ENCODE measurements around the gene LGALS9. TPM values are rescaled to one million over a fixed set of nuclear protein-coding genes. Genes with fewer than 3 reads are reported as not detected.
"Not testable (repeated sequence)": the region's sequence is repeated elsewhere in the genome, so short reads cannot be mapped to it uniquely, and the experiment has no call there.

LGALS9 gene
- total and polyA plus RNA-seq, 7 donors: 4.3 to 11.7 (median 10.3) TPM

- H3K36me3 ChIP-seq (ENCODE audit: insufficient read depth in 1 of 2, low read depth in 1 of 2): no peaks in the 10 kb centered on the region
- peak; percentile 92 for TF ChIP-seq CTCF (IDR thresholded peaks at IDR 0.05)
- no peaks in the 10 kb centered on the region for H3K4me1 ChIP-seq
- intact Hi-C loops (cut with DNase I): loop anchor here (1.0 to 10.0 kb wide), 6 partner anchors 48 to 417 kb away; no protein-coding TSS in a partner anchor
- no peaks in the 10 kb centered on the region for H3K9me3 ChIP-seq
- 46% methylated on average over 16 of the region's 16 CpGs for WGBS, 3 donors
- peak; percentile 57 to 79 (median 72) for ATAC-seq
- H3K27ac ChIP-seq: no peak overlapping the region
- H3K4me3 ChIP-seq: no peak overlapping the region
- DNase-seq: peak; percentile 69 to 79
- H3K27me3 ChIP-seq (ENCODE audit: insufficient read depth in 3 of 3, low read length in 2 of 3): no peaks in the 10 kb centered on the region
Observed at GRCh38 chr17:27651411-27652345, 20.7 kb downstream of the LGALS9 start.

- intact Hi-C loops (cut with DNase I): loop anchor here (5.0 to 10.0 kb wide), 3 partner anchors 231 to 419 kb away; no protein-coding TSS in a partner anchor
- ATAC-seq; H3K27ac ChIP-seq; H3K9me3 ChIP-seq; H3K4me3 ChIP-seq; H3K4me1 ChIP-seq; DNase-seq; H3K36me3 ChIP-seq (ENCODE audit: insufficient read depth in 1 of 2, low read depth in 1 of 2); H3K27me3 ChIP-seq (ENCODE audit: insufficient read depth in 3 of 3, low read length in 2 of 3): not testable (repeated sequence)
- 71 to 85% (median 80%) methylated on average over 8 to 9 of the region's 9 CpGs for WGBS, 3 donors
Observed at GRCh38 chr17:27653449-27653971, 22.5 kb downstream of the LGALS9 start.

GRCh38 chr17:27654136-27654535, 23.1 kb downstream of the LGALS9 start:
- no peak for DNase-seq
- Histone ChIP-seq H3K4me3 (no peak overlapping the region), H3K27me3 (ENCODE audit: insufficient read depth in 3 of 3, low read length in 2 of 3) (no peaks in the 10 kb centered on the region), H3K27ac (no peak overlapping the region), H3K4me1 (no peaks in the 10 kb centered on the region), H3K9me3 (no peaks in the 10 kb centered on the region), H3K36me3 (ENCODE audit: insufficient read depth in 1 of 2, low read depth in 1 of 2) (no peaks in the 10 kb centered on the region)
- intact Hi-C loops (cut with DNase I): loop anchor here (2.0 to 10.0 kb wide), 4 partner anchors 103 to 419 kb away; no protein-coding TSS in a partner anchor
- ATAC-seq: no peak
- no peak for TF ChIP-seq CTCF (IDR thresholded peaks at IDR 0.05)
- 88 to 92% (median 91%) methylated on average over 15 of the region's 15 CpGs for WGBS, 3 donors

GRCh38 chr17:27654654-27655524, 23.9 kb downstream of the LGALS9 start:
- ATAC-seq (peak; percentile 42 to 67 (median 63)), DNase-seq (peak; percentile 69 to 81)
- Histone ChIP-seq H3K36me3 (ENCODE audit: insufficient read depth in 1 of 2, low read depth in 1 of 2) (no peaks in the 10 kb centered on the region), H3K9me3 (no peaks in the 10 kb centered on the region), H3K4me1 (no peaks in the 10 kb centered on the region), H3K27me3 (ENCODE audit: insufficient read depth in 3 of 3, low read length in 2 of 3) (no peaks in the 10 kb centered on the region), H3K27ac (no peak overlapping the region), H3K4me3 (no peak overlapping the region)
- peak; percentile 92 for TF ChIP-seq CTCF (IDR thresholded peaks at IDR 0.05)
- 45 to 51% (median 46%) methylated on average over 34 of the region's 34 CpGs for WGBS, 3 donors
- intact Hi-C loops (cut with DNase I): loop anchor here (2.0 to 10.0 kb wide), 5 partner anchors 102 to 420 kb away; no protein-coding TSS in a partner anchor

- not testable (repeated sequence) for ATAC-seq; H3K27ac ChIP-seq; H3K4me3 ChIP-seq; H3K4me1 ChIP-seq; H3K27me3 ChIP-seq (ENCODE audit: insufficient read depth in 3 of 3, low read length in 2 of 3); H3K36me3 ChIP-seq (ENCODE audit: insufficient read depth in 1 of 2, low read depth in 1 of 2); DNase-seq; H3K9me3 ChIP-seq
- intact Hi-C loops (cut with DNase I): loop anchor here (2.0 to 10.0 kb wide), 4 partner anchors 101 to 421 kb away; no protein-coding TSS in a partner anchor
- 84 to 86% (median 86%) methylated on average over 16 of the region's 16 CpGs for WGBS, 3 donors
Observed at GRCh38 chr17:27655525-27656111, 24.6 kb downstream of the LGALS9 start.

GRCh38 chr17:27656620-27657019, 25.6 kb downstream of the LGALS9 start:
- not testable (repeated sequence) for H3K27me3 ChIP-seq (ENCODE audit: insufficient read depth in 3 of 3, low read length in 2 of 3); H3K36me3 ChIP-seq (ENCODE audit: insufficient read depth in 1 of 2, low read depth in 1 of 2); H3K4me3 ChIP-seq; DNase-seq; H3K9me3 ChIP-seq; ATAC-seq; H3K27ac ChIP-seq; H3K4me1 ChIP-seq
- intact Hi-C loops (cut with DNase I): loop anchor here (5.0 to 10.0 kb wide), 3 partner anchors 106 to 422 kb away; no protein-coding TSS in a partner anchor
- WGBS, 3 donors: 85 to 86% (median 86%) methylated on average over 8 of the region's 8 CpGs

Data from psoas muscle (tissue), 8 donors.